Liver (tissue), 9 donors: Measurements from ENCODE around the gene HSPG2. TPM values are rescaled to one million over a fixed set of nuclear protein-coding genes. Genes with fewer than 3 reads are reported as not detected.

Experiments used
- DNase-seq: peaks from one replicate; pipeline ENCODE4 v3.0.0-alpha.2; 2017; ENCODE audit warnings: low spot score
- H3K27ac ChIP-seq, 2 donors: one replicate each; pipeline ENCODE4 v1.7.0; 2013; ENCODE audit warnings: inconsistent platforms in 2 of 2, low read length in 2 of 2, control low read depth in 1 of 2, low read depth in 1 of 2, mild to moderate bottlenecking in 1 of 2
- H3K27me3 ChIP-seq, 4 donors: one replicate each; pipeline versions ENCODE4 v1.6.1 to v1.7.0; 2013; ENCODE audit warnings: low read length in 3 of 4, inconsistent platforms in 1 of 4, mild to moderate bottlenecking in 1 of 4, moderate library complexity in 1 of 4; ENCODE audit not compliant: control insufficient read depth in 4 of 4, insufficient read depth in 4 of 4
- H3K36me3 ChIP-seq, 4 donors: one replicate each; pipeline versions ENCODE4 v1.6.1 to v1.7.0; 2013; ENCODE audit warnings: low read length in 3 of 4, mild to moderate bottlenecking in 3 of 4, low read depth in 1 of 4, moderate library complexity in 1 of 4; ENCODE audit not compliant: control insufficient read depth in 4 of 4, insufficient read depth in 3 of 4
- H3K4me1 ChIP-seq, 4 donors: one replicate each; pipeline versions ENCODE4 v1.6.1 to v1.7.0; 2013; ENCODE audit warnings: low read length in 3 of 4, mild to moderate bottlenecking in 3 of 4, moderate library complexity in 1 of 4; ENCODE audit not compliant: control insufficient read depth in 4 of 4, insufficient read depth in 4 of 4
- H3K4me3 ChIP-seq, 3 donors: one replicate each; pipeline versions ENCODE4 v1.6.1 to v1.7.0; 2013; ENCODE audit warnings: low read length in 3 of 3, control low read depth in 1 of 3, low read depth in 1 of 3, mild to moderate bottlenecking in 1 of 3
- H3K9ac ChIP-seq, 2 donors: one replicate each; pipeline ENCODE4 v1.7.0; 2013; ENCODE audit warnings: low read length in 2 of 2, mild to moderate bottlenecking in 2 of 2, moderate library complexity in 2 of 2, control low read depth in 1 of 2, low read depth in 1 of 2
- H3K9me3 ChIP-seq, 4 donors: one replicate each; pipeline versions ENCODE4 v1.6.1 to v1.7.0; 2013; ENCODE audit warnings: low read length in 3 of 4; ENCODE audit not compliant: control insufficient read depth in 4 of 4
- ATF3 ChIP-seq: IDR thresholded peaks from 2 replicates; pipeline ENCODE4 v1.6.1; 2016; ENCODE audit warnings: antibody characterized with exemption
- CTCF ChIP-seq: fragments of 150-350 bp; IDR thresholded peaks from 2 replicates; pipeline ENCODE4 v1.5.1; 2017; ENCODE audit warnings: improper control_type of control experiment, low read depth, low read length; ENCODE audit not compliant: missing input control
- EGR1 ChIP-seq, 2 donors: IDR thresholded peaks; 2 replicates each; pipeline ENCODE4 v1.6.1; 2016 to 2018; ENCODE audit warnings: antibody characterized with exemption in 2 of 2, low read depth in 2 of 2
- FOXA1 ChIP-seq: IDR thresholded peaks from 2 replicates; pipeline ENCODE4 v1.6.1; 2016; ENCODE audit warnings: antibody characterized with exemption
- HNF4A ChIP-seq, 2 donors: conservative IDR thresholded peaks; 2 replicates each; pipeline ENCODE4 v1.6.1; 2016; ENCODE audit warnings: antibody characterized with exemption in 2 of 2, mild to moderate bottlenecking in 2 of 2
- JUND ChIP-seq, 2 donors: IDR thresholded peaks; 2 replicates each; pipeline ENCODE4 v1.6.1; 2016; ENCODE audit warnings: antibody characterized with exemption in 2 of 2
- MAX ChIP-seq: IDR thresholded peaks from 2 replicates; pipeline ENCODE4 v1.6.1; 2016; ENCODE audit warnings: antibody characterized with exemption
- NR2F2 ChIP-seq: IDR thresholded peaks from 2 replicates; pipeline ENCODE4 v1.6.1; 2016; ENCODE audit warnings: antibody characterized with exemption
- RAD21 ChIP-seq, 2 donors: IDR thresholded peaks; 2 replicates each; pipeline ENCODE4 v1.6.1; 2016; ENCODE audit warnings: antibody characterized with exemption in 2 of 2, mild to moderate bottlenecking in 2 of 2
- RXRA ChIP-seq, 2 donors: IDR thresholded peaks; 2 replicates each; pipeline ENCODE4 v1.6.1; 2017 to 2018; ENCODE audit warnings: antibody characterized with exemption in 2 of 2, mild to moderate bottlenecking in 1 of 2
- SP1 ChIP-seq: IDR thresholded peaks from 2 replicates; pipeline ENCODE4 v1.6.1; 2018; ENCODE audit warnings: antibody characterized with exemption, mild to moderate bottlenecking
- TAF1 ChIP-seq: conservative IDR thresholded peaks from 2 replicates; pipeline ENCODE4 v1.6.1; 2016; ENCODE audit warnings: antibody characterized with exemption, mild to moderate bottlenecking
- YY1 ChIP-seq: IDR thresholded peaks from 2 replicates; pipeline ENCODE4 v1.6.1; 2016; ENCODE audit warnings: antibody characterized with exemption, mild to moderate bottlenecking
- WGBS: extraction: QIAGEN DNeasy Blood & Tissue Kit; methylation state at CpG from one replicate; pipeline ENCODE4 v1.1.7; 2013; 5-methylcytosine and 5-hydroxymethylcytosine counted together
- polyA plus RNA-seq, 2 donors: library from polyadenylated mRNA; stranded (reverse) in 1 of 2; unstranded in 1 of 2; fragments of 200-250 nt in 1 of 2; fragments of >200 nt in 1 of 2; fragmentation: Nextera tagmentation in 1 of 2; extraction: Ambion mirVana in 1 of 2; gene quantifications; one replicate each; pipeline versions ENCODE4 v1.2.1 to v1.2.3, GENCODE V29; 2013 to 2015
- total RNA-seq, 2 donors: library from RNA; depleted of rRNA; stranded (reverse); fragments of >200 nt; gene quantifications; one replicate each; pipeline ENCODE4 v1.2.3, GENCODE V29; 2014
- donor health status: healthy.
- donor health status: healthy.
- donor health status: healthy.
- donor health status: healthy.
- donor health status: healthy.

The HSPG2 gene
- total and polyA plus RNA-seq, 4 donors: 5.6 to 43.9 (median 23.9) TPM

GRCh38 chr1:21966247-21967000, 29.3 kb upstream of the HSPG2 start (continued):
- TF ChIP-seq EGR1 (IDR thresholded peaks at IDR 0.05; ENCODE audit: low read depth in 2 of 2): no peak
- TF ChIP-seq MAX: no peak
- no peak for TF ChIP-seq HNF4A (conservative IDR thresholded peaks at IDR 0.05)
- TF ChIP-seq FOXA1: no peak
- no peak for TF ChIP-seq TAF1
- TF ChIP-seq JUND (IDR thresholded peaks at IDR 0.05): no peak
- TF ChIP-seq RXRA (IDR thresholded peaks at IDR 0.05): no peak
- no peak for TF ChIP-seq NR2F2

- peak; percentile 86 for TF ChIP-seq CTCF
- no peak for TF ChIP-seq RXRA (IDR thresholded peaks at IDR 0.05)
- peak; percentile 95 to 98 for TF ChIP-seq RAD21 (IDR thresholded peaks at IDR 0.05)
- no peak for TF ChIP-seq YY1
- no peaks in the 10 kb centered on the region for H3K9me3 ChIP-seq
Observed at GRCh38 chr1:21963477-21964217, 26.5 kb upstream of the HSPG2 start.

GRCh38 chr1:21961799-21962198, 24.7 kb upstream of the HSPG2 start:
- Histone ChIP-seq H3K27me3 (no peaks in the 10 kb centered on the region), H3K4me1 (peaks cover 0 to 4% (median 0%) of the 10 kb centered on the region in 4 donors), H3K4me3 (no peak overlapping the region), H3K27ac (no peak overlapping the region), H3K36me3 (no peaks in the 10 kb centered on the region), H3K9me3 (no peaks in the 10 kb centered on the region), H3K9ac (no peak overlapping the region)
- DNase-seq: no peak
- WGBS: 56% methylated on average over 2 of the region's 2 CpGs
- TF ChIP-seq FOXA1: no peak
- TF ChIP-seq ATF3: no peak
- TF ChIP-seq MAX: no peak
- TF ChIP-seq SP1: no peak
- no peak for TF ChIP-seq JUND (IDR thresholded peaks at IDR 0.05)
- TF ChIP-seq CTCF: no peak
- peak; percentile 70 for TF ChIP-seq NR2F2
- TF ChIP-seq RAD21 (IDR thresholded peaks at IDR 0.05): no peak

More at GRCh38 chr1:21963477-21964217, 26.5 kb upstream of the HSPG2 start:
- no peaks in the 10 kb centered on the region for H3K36me3 ChIP-seq
- no peaks in the 10 kb centered on the region for H3K4me1 ChIP-seq
- H3K27ac ChIP-seq: no peak overlapping the region
- no peak overlapping the region for H3K4me3 ChIP-seq
- DNase-seq: peak; percentile 93
- WGBS: 43% methylated on average over 11 of the region's 11 CpGs
- H3K9ac ChIP-seq: no peak overlapping the region
- no peaks in the 10 kb centered on the region for H3K27me3 ChIP-seq
